HEK293 (cell line): ENCODE measurements around the gene TBX6.

ENCODE experiments used
- ZBTB17 ChIP-seq: fragments of 450-650 bp; formaldehyde crosslinking; IDR thresholded peaks from 2 replicates; pipeline ENCODE4 v1.5.1; 2016; ENCODE audit warnings: missing biosample characterization, missing genetic modification characterization
- ZNF311 ChIP-seq: fragments of 450-650 bp; formaldehyde crosslinking; IDR thresholded peaks from 2 replicates; pipeline ENCODE4 v1.5.1; 2017; ENCODE audit warnings: missing biosample characterization, missing genetic modification characterization, borderline replicate concordance
- ZNF585B ChIP-seq: fragments of 450-650 bp; formaldehyde crosslinking; IDR thresholded peaks from 2 replicates; pipeline ENCODE4 v1.5.1; 2016; ENCODE audit warnings: missing biosample characterization, missing genetic modification characterization
- ZNF629 ChIP-seq: fragments of 450-650 bp; formaldehyde crosslinking; IDR thresholded peaks from 2 replicates; pipeline ENCODE4 v1.5.1; 2017; ENCODE audit warnings: missing biosample characterization, missing genetic modification characterization
- TF ChIP-seq, protein P1 (sequence below): fragments of 450-650 bp; formaldehyde crosslinking; IDR thresholded peaks from 2 replicates; pipeline ENCODE4 v1.5.1; 2016; ENCODE audit warnings: missing biosample characterization, missing genetic modification characterization
- TF ChIP-seq, protein P2 (sequence below): fragments of 450-650 bp; formaldehyde crosslinking; IDR thresholded peaks from 2 replicates; pipeline ENCODE4 v1.5.1; 2016; ENCODE audit warnings: missing biosample characterization, missing genetic modification characterization
- TF ChIP-seq, protein P3 (sequence below): sonication (generic); formaldehyde crosslinking; IDR thresholded peaks from 2 replicates; pipeline ENCODE4 v1.8.1; 2022; ENCODE audit warnings: mild to moderate bottlenecking, moderate library complexity, missing genetic modification reagents

DNA sequence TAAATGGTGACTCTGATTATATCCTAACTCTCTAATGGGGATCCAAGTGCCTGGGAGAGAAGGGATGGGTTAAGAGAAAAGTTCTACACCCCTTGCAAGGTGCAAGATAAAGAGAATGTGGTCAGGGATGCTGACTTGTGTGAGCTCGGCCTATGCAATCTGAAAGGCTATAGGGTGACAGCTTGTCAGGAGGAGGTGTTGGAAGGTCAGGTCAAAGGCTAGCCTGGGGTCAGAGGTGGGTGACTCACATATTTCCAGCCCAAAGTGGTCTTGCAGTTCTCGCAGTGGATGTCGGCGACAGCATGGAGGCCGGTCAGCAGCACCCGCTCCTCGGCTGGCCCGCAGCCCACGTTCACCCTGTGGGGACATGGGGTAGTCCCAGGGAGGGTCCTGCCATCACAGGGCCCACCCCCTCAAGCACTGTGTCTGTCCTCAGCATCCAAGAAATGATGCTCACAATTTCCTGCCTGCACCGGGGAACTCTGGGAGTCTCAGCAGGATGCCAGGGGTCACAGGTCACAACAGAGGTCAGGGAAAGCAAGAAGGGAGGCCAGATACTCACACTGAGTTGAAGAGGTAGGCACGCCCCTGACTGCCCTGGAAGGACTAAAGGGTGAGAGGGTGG lies 2.9 kb upstream of the TBX6 start:
- TF ChIP-seq, protein P1, sequence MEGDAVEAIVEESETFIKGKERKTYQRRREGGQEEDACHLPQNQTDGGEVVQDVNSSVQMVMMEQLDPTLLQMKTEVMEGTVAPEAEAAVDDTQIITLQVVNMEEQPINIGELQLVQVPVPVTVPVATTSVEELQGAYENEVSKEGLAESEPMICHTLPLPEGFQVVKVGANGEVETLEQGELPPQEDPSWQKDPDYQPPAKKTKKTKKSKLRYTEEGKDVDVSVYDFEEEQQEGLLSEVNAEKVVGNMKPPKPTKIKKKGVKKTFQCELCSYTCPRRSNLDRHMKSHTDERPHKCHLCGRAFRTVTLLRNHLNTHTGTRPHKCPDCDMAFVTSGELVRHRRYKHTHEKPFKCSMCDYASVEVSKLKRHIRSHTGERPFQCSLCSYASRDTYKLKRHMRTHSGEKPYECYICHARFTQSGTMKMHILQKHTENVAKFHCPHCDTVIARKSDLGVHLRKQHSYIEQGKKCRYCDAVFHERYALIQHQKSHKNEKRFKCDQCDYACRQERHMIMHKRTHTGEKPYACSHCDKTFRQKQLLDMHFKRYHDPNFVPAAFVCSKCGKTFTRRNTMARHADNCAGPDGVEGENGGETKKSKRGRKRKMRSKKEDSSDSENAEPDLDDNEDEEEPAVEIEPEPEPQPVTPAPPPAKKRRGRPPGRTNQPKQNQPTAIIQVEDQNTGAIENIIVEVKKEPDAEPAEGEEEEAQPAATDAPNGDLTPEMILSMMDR = no peak
- TF ChIP-seq ZNF311 (tag by site-specific recombination) = no peak
- TF ChIP-seq ZNF629 (tag by site-specific recombination) = no peak
- TF ChIP-seq, protein P2, sequence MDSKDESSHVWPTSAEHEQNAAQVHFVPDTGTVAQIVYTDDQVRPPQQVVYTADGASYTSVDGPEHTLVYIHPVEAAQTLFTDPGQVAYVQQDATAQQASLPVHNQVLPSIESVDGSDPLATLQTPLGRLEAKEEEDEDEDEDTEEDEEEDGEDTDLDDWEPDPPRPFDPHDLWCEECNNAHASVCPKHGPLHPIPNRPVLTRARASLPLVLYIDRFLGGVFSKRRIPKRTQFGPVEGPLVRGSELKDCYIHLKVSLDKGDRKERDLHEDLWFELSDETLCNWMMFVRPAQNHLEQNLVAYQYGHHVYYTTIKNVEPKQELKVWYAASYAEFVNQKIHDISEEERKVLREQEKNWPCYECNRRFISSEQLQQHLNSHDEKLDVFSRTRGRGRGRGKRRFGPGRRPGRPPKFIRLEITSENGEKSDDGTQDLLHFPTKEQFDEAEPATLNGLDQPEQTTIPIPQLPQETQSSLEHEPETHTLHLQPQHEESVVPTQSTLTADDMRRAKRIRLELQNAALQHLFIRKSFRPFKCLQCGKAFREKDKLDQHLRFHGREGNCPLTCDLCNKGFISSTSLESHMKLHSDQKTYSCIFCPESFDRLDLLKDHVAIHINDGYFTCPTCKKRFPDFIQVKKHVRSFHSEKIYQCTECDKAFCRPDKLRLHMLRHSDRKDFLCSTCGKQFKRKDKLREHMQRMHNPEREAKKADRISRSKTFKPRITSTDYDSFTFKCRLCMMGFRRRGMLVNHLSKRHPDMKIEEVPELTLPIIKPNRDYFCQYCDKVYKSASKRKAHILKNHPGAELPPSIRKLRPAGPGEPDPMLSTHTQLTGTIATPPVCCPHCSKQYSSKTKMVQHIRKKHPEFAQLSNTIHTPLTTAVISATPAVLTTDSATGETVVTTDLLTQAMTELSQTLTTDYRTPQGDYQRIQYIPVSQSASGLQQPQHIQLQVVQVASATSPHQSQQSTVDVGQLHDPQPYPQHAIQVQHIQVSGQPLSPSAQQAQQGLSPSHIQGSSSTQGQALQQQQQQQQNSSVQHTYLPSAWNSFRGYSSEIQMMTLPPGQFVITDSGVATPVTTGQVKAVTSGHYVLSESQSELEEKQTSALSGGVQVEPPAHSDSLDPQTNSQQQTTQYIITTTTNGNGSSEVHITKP (tag by site-specific recombination) = no peak
- TF ChIP-seq, protein P3, sequence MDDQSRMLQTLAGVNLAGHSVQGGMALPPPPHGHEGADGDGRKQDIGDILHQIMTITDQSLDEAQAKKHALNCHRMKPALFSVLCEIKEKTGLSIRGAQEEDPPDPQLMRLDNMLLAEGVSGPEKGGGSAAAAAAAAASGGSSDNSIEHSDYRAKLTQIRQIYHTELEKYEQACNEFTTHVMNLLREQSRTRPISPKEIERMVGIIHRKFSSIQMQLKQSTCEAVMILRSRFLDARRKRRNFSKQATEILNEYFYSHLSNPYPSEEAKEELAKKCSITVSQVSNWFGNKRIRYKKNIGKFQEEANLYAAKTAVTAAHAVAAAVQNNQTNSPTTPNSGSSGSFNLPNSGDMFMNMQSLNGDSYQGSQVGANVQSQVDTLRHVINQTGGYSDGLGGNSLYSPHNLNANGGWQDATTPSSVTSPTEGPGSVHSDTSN (CRISPR knock-in tag) = no peak
- TF ChIP-seq ZNF585B = no peak
- no peak for TF ChIP-seq ZBTB17
